A673 (cell line): Measurements from ENCODE around the gene MRNIP. TPM values are rescaled to one million over a fixed set of nuclear protein-coding genes. Genes with fewer than 3 reads are reported as not detected.

Experiments
- BruUV-seq: library from RNA; stranded (reverse); fragments of 400-500 nt; replicated peaks from 2 replicates; lab custom pipeline; 2021; lab: Mats Ljungman, UMichigan
- CTCF ChIA-PET: fragments of 300-600 bp; sonication (Branson Sonifier 250); formaldehyde crosslinking; loops from one replicate; lab custom pipeline; 2022; ENCODE audit warnings: antibody characterized with exemption; lab: Charles Lee
- POLR2A ChIA-PET: fragments of 300-600 bp; sonication (Branson Sonifier 250); formaldehyde crosslinking; loops from one replicate; lab custom pipeline; 2022; ENCODE audit warnings: antibody characterized with exemption; ENCODE audit not compliant: low non-redundant PET; lab: Charles Lee
- DNase-seq: peaks from one replicate; pipeline ENCODE4 v3.0.0-alpha.2; 2015; ENCODE audit warnings: low spot score
- H3K27ac ChIP-seq: fragments of 200-600 bp; sonication (generic); 2 replicates; pipeline ENCODE4 v1.5.1; 2016; ENCODE audit warnings: mixed run types, low read depth, mild to moderate bottlenecking, mixed read lengths, antibody characterized with exemption, low read length; ENCODE audit not compliant: poor library complexity, severe bottlenecking
- H3K27me3 ChIP-seq: fragments of 200-600 bp; sonication (generic); replicated peaks from 2 replicates; pipeline ENCODE4 v1.6.1; 2017; ENCODE audit warnings: mixed run types, low read depth, mild to moderate bottlenecking, mixed read lengths, antibody characterized with exemption, low read length; ENCODE audit not compliant: insufficient read depth, poor library complexity
- H3K36me3 ChIP-seq: fragments of 200-600 bp; sonication (generic); 2 replicates; pipeline ENCODE4 v1.6.1; 2016; ENCODE audit warnings: mixed run types, mild to moderate bottlenecking, mixed read lengths, antibody characterized with exemption, low read length; ENCODE audit not compliant: insufficient read depth, poor library complexity, severe bottlenecking
- H3K4me1 ChIP-seq: fragments of 200-600 bp; sonication (generic); 2 replicates; pipeline ENCODE4 v1.6.1; 2017; ENCODE audit warnings: mixed run types, mild to moderate bottlenecking, mixed read lengths, antibody characterized with exemption, low read length; ENCODE audit not compliant: insufficient read depth, poor library complexity, severe bottlenecking
- H3K4me3 ChIP-seq: fragments of 200-600 bp; sonication (generic); 2 replicates; pipeline ENCODE4 v1.5.1; 2016; ENCODE audit warnings: low read depth, mixed run types, mild to moderate bottlenecking, mixed read lengths, low read length; ENCODE audit not compliant: poor library complexity, severe bottlenecking
- H3K9me3 ChIP-seq: fragments of 200-600 bp; sonication (generic); 2 replicates; pipeline ENCODE4 v1.6.1; 2016; ENCODE audit warnings: mixed run types, low read depth, mild to moderate bottlenecking, mixed read lengths, antibody characterized with exemption, low read length; ENCODE audit not compliant: poor library complexity, severe bottlenecking
- CTCF ChIP-seq: fragments of 300-800, 200-600 bp; sonication (generic); conservative IDR thresholded peaks from 2 replicates; pipeline ENCODE4 v1.5.1; 2017; ENCODE audit warnings: low read depth, mild to moderate bottlenecking, antibody characterized with exemption, low read length, moderate library complexity, mixed read lengths
- EZH2 ChIP-seq: fragments of 200-600 bp; sonication (generic); IDR thresholded peaks from 2 replicates; pipeline ENCODE4 v1.6.1; 2017; ENCODE audit warnings: borderline replicate concordance, low read depth, mild to moderate bottlenecking, mixed read lengths, antibody characterized with exemption, low read length; ENCODE audit not compliant: poor library complexity, severe bottlenecking
- intact Hi-C: fragments of 100-400 bp; cut with micrococcal nuclease; formaldehyde crosslinking; loops from one replicate; pipeline ENCODE4 v1.10.0; 2022; ENCODE audit not compliant: unreplicated experiment
- total RNA-seq: library from RNA; stranded (reverse); gene quantifications from 2 replicates; pipeline ENCODE4 v1.2.3, GENCODE V29; 2021

The MRNIP gene
- total RNA-seq, 1 experiment from 2014 or later: 31.3 TPM

- ChIA-PET CTCF (no interaction called here), POLR2A (no interaction called here)
- Histone ChIP-seq H3K4me1 (no peaks in the 10 kb centered on the region), H3K36me3 (peaks cover 13% of the 10 kb centered on the region), H3K9me3 (no peaks in the 10 kb centered on the region), H3K27ac (no peak overlapping the region), H3K27me3 (no peaks in the 10 kb centered on the region), H3K4me3 (no peak overlapping the region)
- no TSS peak for BruUV-seq
- intact Hi-C loops: no loop called here
- DNase-seq: no peak
- TF ChIP-seq EZH2: no peak
- no peak for TF ChIP-seq CTCF
Observed at GRCh38 chr5:179854356-179854755, 4.3 kb downstream of the MRNIP start.

GRCh38 chr5:179852993-179853547 is 5.5 kb downstream of the MRNIP start:
- POLR2A ChIA-PET: no interaction called here
- no peak for DNase-seq
- BruUV-seq: no TSS peak
- no peaks in the 10 kb centered on the region for H3K4me1 ChIP-seq
- intact Hi-C loops: no loop called here
- no peak overlapping the region for H3K4me3 ChIP-seq
- CTCF ChIA-PET: no interaction called here
- no peak overlapping the region for H3K27ac ChIP-seq
- peaks cover 19% of the 10 kb centered on the region for H3K36me3 ChIP-seq
- no peaks in the 10 kb centered on the region for H3K9me3 ChIP-seq
- no peaks in the 10 kb centered on the region for H3K27me3 ChIP-seq
- TF ChIP-seq EZH2 (no peak), CTCF (no peak)

- BruUV-seq: no TSS peak
- ChIA-PET POLR2A (interaction anchor here (0.6 kb wide), 1 partner anchor 61 kb away, joined by 3 read pairs; no protein-coding TSS in a partner anchor), CTCF (no interaction called here)
Observed at GRCh38 chr5:179841621-179842020, 17.0 kb downstream of the MRNIP start.

More at GRCh38 chr5:179841621-179842020, 17.0 kb downstream of the MRNIP start:
- DNase-seq: no peak
- Histone ChIP-seq H3K27me3 (no peaks in the 10 kb centered on the region), H3K9me3 (no peaks in the 10 kb centered on the region), H3K4me1 (no peaks in the 10 kb centered on the region), H3K4me3 (no peak overlapping the region), H3K27ac (no peak overlapping the region), H3K36me3 (peaks cover 15% of the 10 kb centered on the region)
- TF ChIP-seq EZH2 (no peak), CTCF (no peak)
- intact Hi-C loops: no loop called here
